Activated CD4-positive, alpha-beta T cell treated with anti-CD3 and anti-CD28 coated beads, Interleukin-2, amount 10 ng/mL, durations not matched to agents 24 days and 14 days (primary cell): Measurements from ENCODE around the gene VDAC1. TPM values are rescaled to one million over a fixed set of nuclear protein-coding genes. Genes with fewer than 3 reads are reported as not detected.

ENCODE experiments used
- DNase-seq: peaks from one replicate; pipeline ENCODE4 v3.0.0; 2022
- H3K27ac Mint-ChIP-seq: one replicate; pipeline ENCODE4 v1.8.0; 2022; ENCODE audit warnings: mild to moderate bottlenecking, mixed read lengths
- H3K27me3 Mint-ChIP-seq: one replicate; pipeline ENCODE4 v1.8.0; 2022; ENCODE audit warnings: mixed read lengths
- H3K36me3 Mint-ChIP-seq: one replicate; pipeline ENCODE4 v1.8.0; 2022; ENCODE audit warnings: low read depth, mild to moderate bottlenecking, mixed read lengths
- H3K4me1 Mint-ChIP-seq: one replicate; pipeline ENCODE4 v1.8.0; 2021; ENCODE audit warnings: mixed read lengths
- H3K4me3 Mint-ChIP-seq: one replicate; pipeline ENCODE4 v1.8.0; 2022; ENCODE audit warnings: mild to moderate bottlenecking, moderate library complexity, mixed read lengths
- H3K9me3 Mint-ChIP-seq: one replicate; pipeline ENCODE4 v1.8.0; 2021; ENCODE audit warnings: mixed read lengths
- intact Hi-C: fragments of 100-400 bp; cut with micrococcal nuclease; formaldehyde crosslinking; loops from one replicate; pipeline ENCODE4 v1.15.1; 2023
- total RNA-seq: library from RNA; stranded (reverse); gene quantifications from 2 replicates; pipeline ENCODE4 v1.2.3, GENCODE V29; 2022

Gene VDAC1
- total RNA-seq, 1 donor from 2014 or later = 508 TPM

DNA sequence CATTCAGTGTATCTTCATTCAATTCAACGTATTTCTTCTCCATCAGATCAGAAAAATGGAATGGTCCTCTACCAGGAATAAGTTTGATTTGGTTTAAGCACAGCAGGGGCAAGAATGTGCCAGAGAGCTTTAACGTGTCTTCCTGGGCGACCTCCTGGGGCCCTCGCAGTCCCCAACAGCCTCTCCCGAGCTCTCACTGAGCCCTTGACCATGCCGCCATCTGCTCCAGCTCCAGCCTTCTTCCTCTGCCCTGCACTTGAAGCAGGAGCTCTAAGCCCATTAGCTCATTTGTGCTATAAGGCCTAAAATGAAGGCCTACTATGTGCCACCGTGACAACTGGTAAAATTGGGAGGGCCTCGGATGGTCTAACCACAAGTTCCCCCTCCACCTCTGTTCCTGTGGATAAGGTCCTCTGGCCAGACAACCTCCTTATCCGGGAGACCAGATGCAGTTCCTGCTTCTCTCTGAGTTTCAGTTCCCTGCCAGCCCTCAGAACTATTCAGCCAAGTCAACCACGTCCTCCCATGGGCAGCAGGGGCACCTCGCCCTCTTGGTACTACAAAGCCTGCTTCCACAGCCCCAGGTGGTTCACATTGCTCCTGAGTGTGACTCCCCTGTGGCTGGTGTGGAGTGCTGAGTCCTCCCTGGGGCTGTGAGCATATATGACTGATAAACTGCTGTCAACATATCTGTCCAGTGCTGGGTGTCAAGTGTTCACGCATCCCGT, 72.2 kb downstream of the VDAC1 start:
- Mint-ChIP-seq H3K9me3 (no peaks in the 10 kb centered on the region), H3K27me3 (no peaks in the 10 kb centered on the region), H3K27ac (peak overlapping the region; percentile 83), H3K4me1 (peaks cover 50% of the 10 kb centered on the region), H3K36me3 (no peaks in the 10 kb centered on the region), H3K4me3 (no peak overlapping the region)
- DNase-seq = no peak
- intact Hi-C loops = no loop called here

DNA sequence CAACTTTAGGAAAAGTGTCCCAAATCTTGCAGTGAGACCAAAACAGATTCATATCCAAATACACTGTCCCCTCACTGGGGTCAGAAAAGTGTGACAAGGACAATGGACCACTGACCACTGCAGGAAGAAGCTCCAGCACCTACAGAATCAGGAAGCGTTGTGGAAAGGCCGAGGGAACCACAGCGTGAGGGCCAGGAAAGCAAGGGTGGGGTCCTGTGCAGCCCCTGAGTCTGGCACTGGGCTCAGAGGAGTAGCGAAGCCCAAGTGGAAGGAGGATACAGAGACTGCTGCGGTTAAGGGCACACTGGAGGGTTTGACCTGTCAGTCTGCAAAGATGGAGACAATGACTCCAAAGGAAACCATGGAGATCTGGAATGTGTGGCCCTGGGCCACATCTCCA, 73.2 kb downstream of the VDAC1 start:
- Mint-ChIP-seq H3K4me3 (peak overlapping the region; percentile 65), H3K4me1 (peaks cover 54% of the 10 kb centered on the region), H3K27ac (peak overlapping the region; percentile 80), H3K9me3 (no peaks in the 10 kb centered on the region), H3K36me3 (no peaks in the 10 kb centered on the region), H3K27me3 (no peaks in the 10 kb centered on the region)
- intact Hi-C loops = no loop called here
- no peak for DNase-seq

DNA sequence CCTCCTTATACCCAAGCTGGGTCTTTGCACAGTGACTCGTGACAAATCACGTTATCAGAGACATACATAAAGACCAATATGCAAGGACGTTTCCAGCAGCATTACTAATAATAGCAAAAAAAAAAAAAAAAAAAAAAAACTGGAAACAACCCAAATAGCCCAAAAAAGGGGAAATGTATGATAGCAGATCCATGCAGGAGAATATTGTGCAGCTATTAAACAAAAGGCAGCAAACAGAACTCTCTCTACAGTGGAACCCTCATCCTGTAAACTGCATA, 74.0 kb downstream of the VDAC1 start:
- intact Hi-C loops = loop anchor here (1.0 kb wide), 3 partner anchors 11 to 56 kb away; no protein-coding TSS in a partner anchor
- Mint-ChIP-seq H3K4me1 (peaks cover 54% of the 10 kb centered on the region), H3K4me3 (peak overlapping the region; percentile 74), H3K27me3 (no peaks in the 10 kb centered on the region), H3K9me3 (no peaks in the 10 kb centered on the region), H3K36me3 (no peaks in the 10 kb centered on the region), H3K27ac (peak overlapping the region; percentile 98)
- no peak for DNase-seq

DNA sequence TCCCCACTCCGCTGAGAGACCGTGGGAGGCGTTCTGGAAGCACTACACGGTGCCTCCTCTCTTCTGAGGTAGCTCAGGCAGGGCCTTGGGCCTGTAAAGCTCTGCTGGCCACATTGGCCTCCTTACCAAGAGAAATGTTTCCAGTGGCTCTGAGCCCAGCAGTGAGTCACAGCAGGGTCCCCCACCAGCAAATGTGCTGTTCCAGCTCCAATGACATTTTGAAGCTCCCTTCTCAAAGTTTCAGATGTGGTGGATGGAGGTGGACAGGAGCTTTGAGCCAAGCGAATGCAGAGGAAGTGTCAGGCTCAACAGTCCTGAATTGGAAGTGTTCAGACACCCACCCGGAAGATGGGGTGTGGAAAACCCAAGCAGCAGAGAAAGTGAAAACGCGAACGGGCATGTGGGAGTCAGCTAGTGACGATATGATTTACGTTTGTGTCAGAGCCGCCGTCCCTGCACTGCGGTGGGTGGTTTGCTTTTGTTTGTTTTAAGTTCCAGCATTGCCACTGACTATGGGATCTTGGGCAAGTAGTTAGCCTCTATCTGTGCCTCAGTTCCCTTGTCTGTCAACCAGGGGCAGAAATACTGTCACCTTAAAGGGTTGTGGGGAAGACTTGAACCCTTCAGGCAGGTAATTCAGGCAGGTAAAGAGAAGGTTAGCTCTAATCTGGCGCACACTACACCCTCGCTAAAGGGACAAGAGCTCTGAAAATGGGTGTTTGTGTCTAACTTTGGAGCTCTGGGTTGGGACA, 74.5 kb downstream of the VDAC1 start:
- peaks cover 56% of the 10 kb centered on the region for H3K4me1 Mint-ChIP-seq
- peak; percentile 88 for DNase-seq
- peak overlapping the region; percentile 74 for H3K4me3 Mint-ChIP-seq
- H3K9me3 Mint-ChIP-seq = no peaks in the 10 kb centered on the region
- H3K27ac Mint-ChIP-seq = peak overlapping the region; percentile 98
- no peaks in the 10 kb centered on the region for H3K27me3 Mint-ChIP-seq
- H3K36me3 Mint-ChIP-seq = no peaks in the 10 kb centered on the region
- intact Hi-C loops = loop anchor here (1.0 kb wide), 3 partner anchors 11 to 56 kb away; no protein-coding TSS in a partner anchor

DNA sequence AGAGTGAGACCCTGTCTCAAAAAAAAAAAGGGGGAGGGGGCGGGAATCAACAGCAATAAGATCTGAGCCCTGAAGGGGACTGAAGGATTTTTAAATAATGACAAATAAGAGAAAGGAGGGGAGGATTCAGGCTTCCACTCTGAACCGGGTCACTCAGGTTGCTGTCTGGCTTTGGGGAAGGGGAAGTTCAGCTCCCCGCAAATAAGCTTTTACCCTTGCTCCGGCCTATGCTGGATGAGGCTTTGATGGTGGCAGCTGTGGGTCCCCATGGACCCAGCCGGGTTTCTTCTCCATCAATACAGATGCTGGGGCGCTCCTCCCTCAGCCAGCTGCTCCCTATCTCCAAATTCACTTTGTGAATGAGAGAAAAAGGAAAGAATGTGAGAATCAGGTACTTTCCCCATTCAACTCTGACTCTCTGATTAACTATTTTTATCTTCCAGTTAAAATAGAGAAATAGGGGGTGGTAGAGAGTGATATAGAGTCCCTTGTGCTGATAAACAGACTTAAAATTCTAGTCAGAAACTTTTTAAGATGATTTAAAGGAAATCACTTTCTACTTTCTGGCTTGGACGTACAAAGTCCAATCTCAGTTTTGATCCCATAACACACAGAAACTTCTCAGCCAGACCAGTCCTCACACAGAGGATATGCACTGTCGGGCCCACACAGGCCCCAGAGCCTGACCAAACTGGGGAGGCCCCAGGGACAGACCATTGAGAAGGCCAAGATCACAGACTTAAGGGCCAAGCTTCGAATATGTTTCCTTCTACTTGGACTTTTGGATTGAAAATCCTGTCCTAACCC, 76.0 kb downstream of the VDAC1 start:
- H3K36me3 Mint-ChIP-seq = no peaks in the 10 kb centered on the region

DNA sequence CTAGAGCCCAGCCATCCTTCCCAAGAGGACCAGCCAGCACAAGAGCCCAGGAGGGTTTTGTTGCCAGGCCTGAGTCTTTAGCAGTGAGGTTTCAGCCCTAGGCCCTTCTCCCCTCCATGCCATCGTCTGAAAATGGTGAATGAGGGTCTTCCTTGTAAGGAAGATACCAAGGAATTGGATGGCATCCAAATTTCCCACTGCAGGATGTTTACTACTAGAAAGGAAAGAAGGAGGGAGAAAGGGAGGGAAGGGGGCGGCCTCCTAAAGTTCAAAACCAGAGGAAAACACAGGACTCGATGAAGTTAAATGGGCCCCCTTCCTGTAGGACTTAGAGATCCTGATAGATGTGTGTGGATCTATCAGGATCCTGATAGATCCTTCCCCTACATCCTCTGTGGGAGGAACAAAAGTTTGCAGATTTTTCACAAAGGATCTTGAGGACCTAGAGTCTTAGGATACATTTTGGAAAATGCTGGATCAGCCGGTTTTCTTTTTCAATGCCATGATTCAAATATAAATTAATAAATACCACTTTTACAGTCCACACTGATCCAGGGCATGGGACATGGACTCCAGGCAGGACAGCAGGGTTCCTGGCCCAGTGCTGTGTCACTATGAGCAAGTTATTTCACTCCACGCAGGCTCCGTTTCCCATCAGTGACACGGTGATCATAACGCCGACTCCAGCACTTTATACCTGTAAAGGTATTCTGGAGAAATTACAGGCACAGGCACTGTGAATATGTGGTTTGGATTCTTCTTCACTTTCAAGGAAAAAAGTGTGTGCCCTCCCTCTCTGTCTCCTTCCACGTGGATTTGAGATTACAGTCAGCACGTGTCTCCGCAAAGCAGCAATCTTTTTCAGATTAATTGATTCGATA, 77.2 kb downstream of the VDAC1 start:
- intact Hi-C loops = no loop called here
- H3K27me3 Mint-ChIP-seq = no peaks in the 10 kb centered on the region
- no peak overlapping the region for H3K4me3 Mint-ChIP-seq
- H3K27ac Mint-ChIP-seq = peak overlapping the region; percentile 98
- no peak for DNase-seq
- peaks cover 47% of the 10 kb centered on the region for H3K4me1 Mint-ChIP-seq
- H3K36me3 Mint-ChIP-seq = no peaks in the 10 kb centered on the region
- no peaks in the 10 kb centered on the region for H3K9me3 Mint-ChIP-seq

More for the DNA sequence above, 76.0 kb downstream of the VDAC1 start:
- no peaks in the 10 kb centered on the region for H3K9me3 Mint-ChIP-seq
- DNase-seq = no peak
- H3K4me3 Mint-ChIP-seq = peak overlapping the region; percentile 69
- peaks cover 55% of the 10 kb centered on the region for H3K4me1 Mint-ChIP-seq
- peak overlapping the region; percentile 98 for H3K27ac Mint-ChIP-seq
- intact Hi-C loops = no loop called here
- no peaks in the 10 kb centered on the region for H3K27me3 Mint-ChIP-seq

DNA sequence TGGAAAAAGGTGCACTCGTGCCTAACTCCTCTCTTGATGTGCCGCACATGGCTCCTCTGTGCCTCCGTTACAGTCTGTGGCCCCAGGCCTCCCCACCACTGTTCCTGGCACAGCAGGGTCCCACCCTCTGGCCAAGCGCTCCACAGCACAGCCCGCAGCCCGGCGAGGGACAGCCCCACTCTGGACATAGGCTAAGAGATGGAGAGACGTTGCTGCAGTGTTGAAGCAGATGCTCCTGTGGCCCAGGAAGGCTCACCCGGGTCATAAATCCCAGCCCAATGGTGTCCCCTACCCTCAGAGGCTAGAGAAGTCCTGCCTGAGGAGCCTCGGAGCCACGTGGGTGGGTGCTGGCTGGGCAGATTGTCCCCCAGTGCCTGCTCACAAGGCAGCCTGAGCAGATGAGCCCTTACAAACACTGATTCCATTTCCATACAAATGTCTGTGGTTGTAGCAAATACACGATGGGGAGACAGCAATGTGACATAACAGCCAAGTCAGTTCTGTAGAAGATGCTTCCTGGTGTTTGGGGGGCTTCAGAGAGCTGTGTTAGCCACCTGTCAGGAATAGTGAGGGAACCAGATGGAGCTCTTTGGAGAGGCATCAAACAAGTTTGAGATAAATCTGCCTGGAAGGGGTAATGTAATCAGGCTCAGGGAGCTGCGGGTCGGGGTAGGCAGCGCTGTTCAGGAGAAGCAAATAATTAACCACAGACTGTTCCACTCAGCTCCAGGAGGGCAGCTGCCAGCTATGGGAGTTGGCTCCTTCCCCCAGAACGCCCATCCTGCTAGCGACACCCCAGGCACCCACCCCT, 78.1 kb downstream of the VDAC1 start:
- Mint-ChIP-seq H3K9me3 (no peaks in the 10 kb centered on the region), H3K36me3 (no peaks in the 10 kb centered on the region), H3K27me3 (no peaks in the 10 kb centered on the region), H3K27ac (peak overlapping the region; percentile 67), H3K4me3 (no peak overlapping the region), H3K4me1 (peaks cover 43% of the 10 kb centered on the region)
- intact Hi-C loops = no loop called here
- DNase-seq = no peak

DNA sequence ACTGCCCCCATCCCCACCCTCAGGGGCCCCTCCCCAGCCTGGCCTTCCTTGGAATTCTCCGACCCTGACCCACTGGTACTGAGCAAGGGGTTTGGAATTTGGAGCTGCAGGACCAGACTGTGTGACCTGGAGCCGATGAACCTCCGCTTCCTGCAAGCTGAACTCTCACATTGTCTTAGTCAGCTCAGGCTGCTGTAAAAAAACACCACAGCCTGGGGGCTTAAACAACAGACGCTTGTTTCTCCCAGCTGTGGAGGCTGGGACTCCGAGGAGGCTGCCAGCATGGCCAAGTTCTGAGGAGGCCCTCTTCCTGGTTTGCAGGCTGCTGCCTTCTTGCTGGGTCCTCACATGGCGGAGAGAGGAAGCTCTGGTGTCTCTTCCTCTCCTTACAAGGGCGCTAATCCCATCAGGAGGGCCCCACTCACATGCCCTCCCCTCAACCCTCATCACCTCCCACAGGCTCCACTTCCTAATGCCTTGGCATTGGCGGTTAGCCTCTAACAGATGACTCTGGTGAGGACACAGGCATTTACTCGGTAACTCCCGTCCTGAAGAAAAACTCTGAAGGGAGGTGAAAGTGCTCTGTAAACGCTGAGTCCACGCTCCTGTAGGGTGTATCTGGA, 78.8 kb downstream of the VDAC1 start:
- Mint-ChIP-seq H3K4me1 (peaks cover 37% of the 10 kb centered on the region), H3K4me3 (no peak overlapping the region), H3K27me3 (no peaks in the 10 kb centered on the region), H3K27ac (no peak overlapping the region), H3K9me3 (no peaks in the 10 kb centered on the region), H3K36me3 (no peaks in the 10 kb centered on the region)
- intact Hi-C loops = no loop called here
- DNase-seq = no peak

DNA sequence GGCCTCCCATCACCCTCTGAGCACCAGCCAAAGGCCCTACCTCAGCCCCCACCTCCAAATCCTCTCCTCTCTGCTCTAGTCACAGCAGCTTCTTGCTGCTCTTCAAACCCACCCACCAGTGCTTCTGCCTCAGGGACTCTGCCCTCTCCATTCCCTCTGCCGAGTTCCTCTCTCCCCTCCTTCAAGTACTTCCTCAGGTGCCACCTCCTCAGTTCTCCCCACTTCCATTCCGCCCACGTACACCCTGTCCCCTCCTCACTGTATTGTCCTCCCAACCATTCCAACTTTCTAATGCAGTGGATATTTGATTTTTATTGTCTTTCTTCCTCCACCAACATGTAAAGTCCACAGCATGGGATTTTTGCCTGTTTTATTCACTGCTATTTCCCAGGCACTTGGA, 79.5 kb downstream of the VDAC1 start:
- H3K27ac Mint-ChIP-seq = peak overlapping the region; percentile 16
- H3K9me3 Mint-ChIP-seq = no peaks in the 10 kb centered on the region
- no peak for DNase-seq
- no peaks in the 10 kb centered on the region for H3K36me3 Mint-ChIP-seq
- no peaks in the 10 kb centered on the region for H3K27me3 Mint-ChIP-seq
- H3K4me1 Mint-ChIP-seq = peaks cover 39% of the 10 kb centered on the region
- intact Hi-C loops = no loop called here
- no peak overlapping the region for H3K4me3 Mint-ChIP-seq

DNA sequence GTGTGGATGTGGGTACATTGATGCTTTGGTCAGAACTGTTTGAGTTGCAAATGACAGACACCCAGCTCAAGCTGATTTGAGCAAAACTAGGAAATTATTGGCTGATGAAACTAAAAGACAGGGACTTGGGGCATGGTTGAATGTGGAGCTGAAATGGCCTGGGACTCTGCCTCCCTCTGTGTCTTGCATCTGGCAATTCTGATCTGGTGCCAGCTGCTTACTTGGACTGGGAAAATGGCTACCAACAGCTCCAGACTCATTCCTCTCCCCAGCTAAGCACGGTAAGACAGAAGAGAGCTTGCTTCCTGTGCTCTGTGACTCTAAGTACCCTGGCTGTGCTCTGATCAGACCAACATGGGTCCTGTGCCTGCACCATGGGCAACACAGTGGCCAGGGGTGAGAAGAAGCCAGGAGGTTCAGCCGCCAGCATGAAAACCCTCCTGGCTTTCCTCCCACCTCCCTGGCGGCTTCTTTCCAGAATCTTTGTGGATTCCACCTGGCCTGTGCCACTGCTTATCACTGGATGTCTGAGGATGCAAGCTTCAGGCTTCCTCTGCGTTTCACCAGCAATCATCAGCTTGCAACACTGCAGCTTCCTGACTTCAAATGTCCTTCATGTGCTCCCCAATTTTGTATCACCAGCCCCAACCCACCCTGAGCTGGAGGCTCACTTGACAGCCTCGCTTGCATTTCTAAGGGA, 80.4 kb downstream of the VDAC1 start:
- H3K36me3 Mint-ChIP-seq = no peaks in the 10 kb centered on the region
- no peaks in the 10 kb centered on the region for H3K27me3 Mint-ChIP-seq
- no peaks in the 10 kb centered on the region for H3K9me3 Mint-ChIP-seq
- DNase-seq = no peak
- H3K27ac Mint-ChIP-seq = peak overlapping the region; percentile 10
- peaks cover 39% of the 10 kb centered on the region for H3K4me1 Mint-ChIP-seq
- intact Hi-C loops = no loop called here
- no peak overlapping the region for H3K4me3 Mint-ChIP-seq

DNA sequence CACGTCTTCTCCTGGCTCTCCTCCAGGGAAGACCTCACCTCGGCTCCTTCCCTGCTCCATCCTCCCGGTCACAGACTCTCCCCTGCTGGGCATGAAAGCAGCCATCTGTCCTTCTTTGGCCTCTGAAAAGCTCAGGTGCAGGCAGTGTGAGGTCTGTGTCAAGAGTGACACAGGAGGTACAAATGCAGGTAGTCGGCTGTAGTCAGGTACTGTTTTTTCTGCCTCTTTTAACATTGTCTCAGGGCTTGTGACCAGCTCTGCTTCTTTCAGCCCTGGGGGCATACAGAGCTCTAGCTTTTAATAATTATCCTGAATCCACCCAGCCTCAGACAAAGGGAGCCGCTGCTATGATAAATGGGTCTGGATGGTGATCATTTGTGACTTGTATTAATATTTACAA, 82.8 kb downstream of the VDAC1 start:
- no peak overlapping the region for H3K27ac Mint-ChIP-seq

More for the DNA sequence above, 82.8 kb downstream of the VDAC1 start:
- H3K36me3 Mint-ChIP-seq = no peaks in the 10 kb centered on the region
- no peak overlapping the region for H3K4me3 Mint-ChIP-seq
- H3K27me3 Mint-ChIP-seq = no peaks in the 10 kb centered on the region
- H3K4me1 Mint-ChIP-seq = peaks cover 30% of the 10 kb centered on the region
- intact Hi-C loops = no loop called here
- H3K9me3 Mint-ChIP-seq = no peaks in the 10 kb centered on the region
- DNase-seq = no peak
